Endodermal cell (in vitro differentiated cells): ENCODE results near the gene FOXP4. TPM values are rescaled to one million over a fixed set of nuclear protein-coding genes. Genes with fewer than 3 reads are reported as not detected.

Source experiments
- DNase-seq: peaks from one replicate; pipeline ENCODE4 v3.0.0-alpha.2; 2017
- H3K27ac ChIP-seq: 2 replicates; pipeline ENCODE4 v1.5.1; 2013; ENCODE audit warnings: mild to moderate bottlenecking, low read depth, low read length, moderate library complexity
- H3K27me3 ChIP-seq: 2 replicates; pipeline ENCODE4 v1.6.1; 2013; ENCODE audit warnings: mild to moderate bottlenecking, low read length, moderate library complexity; ENCODE audit not compliant: insufficient read depth, control insufficient read depth, poor library complexity, severe bottlenecking
- H3K36me3 ChIP-seq: 2 replicates; pipeline ENCODE4 v1.7.0; 2013; ENCODE audit warnings: mild to moderate bottlenecking, low read length, moderate library complexity; ENCODE audit not compliant: control insufficient read depth, insufficient read depth
- H3K4me1 ChIP-seq: one replicate; pipeline ENCODE4 v1.7.0; 2013; ENCODE audit warnings: low read length; ENCODE audit not compliant: control insufficient read depth, insufficient read depth
- H3K4me3 ChIP-seq: 2 replicates; pipeline ENCODE4 v1.5.1; 2013; ENCODE audit warnings: mild to moderate bottlenecking, low read length, moderate library complexity
- H3K9ac ChIP-seq: 2 replicates; pipeline ENCODE4 v1.6.1; 2013; ENCODE audit warnings: mild to moderate bottlenecking, low read length, moderate library complexity; ENCODE audit not compliant: poor library complexity, severe bottlenecking; ENCODE audit errors: extremely low read depth
- H3K9me3 ChIP-seq: 2 replicates; pipeline ENCODE4 v1.6.1; 2013; ENCODE audit warnings: mild to moderate bottlenecking, low read length, moderate library complexity; ENCODE audit not compliant: control insufficient read depth
- H3K27ac Mint-ChIP-seq: 2 replicates; pipeline ENCODE4 v1.8.0; 2020; ENCODE audit warnings: mixed read lengths
- H3K27me3 Mint-ChIP-seq: 2 replicates; pipeline ENCODE4 v1.8.0; 2021; ENCODE audit warnings: mild to moderate bottlenecking, mixed read lengths; ENCODE audit not compliant: insufficient read depth
- H3K36me3 Mint-ChIP-seq: 2 replicates; pipeline ENCODE4 v1.8.0; 2020; ENCODE audit warnings: low read depth, mixed read lengths
- H3K4me1 Mint-ChIP-seq: 2 replicates; pipeline ENCODE4 v1.8.0; 2020; ENCODE audit warnings: mixed read lengths
- H3K4me3 Mint-ChIP-seq: 2 replicates; pipeline ENCODE4 v1.8.0; 2020; ENCODE audit warnings: mild to moderate bottlenecking, moderate library complexity, mixed read lengths
- H3K9me3 Mint-ChIP-seq: 2 replicates; pipeline ENCODE4 v1.8.0; 2020; ENCODE audit warnings: mild to moderate bottlenecking, mixed read lengths
- CTCF ChIP-seq: fragments of 200-600 bp; sonication (generic); conservative IDR thresholded peaks from 2 replicates; pipeline ENCODE4 v1.5.0; 2021; ENCODE audit warnings: antibody characterized with exemption, mild to moderate bottlenecking
- WGBS, 2 experiments: methylation state at CpG; one replicate each; pipeline versions ENCODE4 v1.1.5 to v1.1.7; 2013; ENCODE audit warnings: missing lambda C conversion rate in 2 of 2, mixed read lengths in 1 of 2; ENCODE audit not compliant: insufficient coverage in 1 of 2, insufficient read length in 1 of 2; 5-methylcytosine and 5-hydroxymethylcytosine counted together
- total RNA-seq, 2 donors: library from RNA; stranded (reverse); fragmentation: NEBNext Ultra II Directional in 1 of 2; extraction: Animal tissue kit (Norgen Biotek cat#: 25700) in 1 of 2; gene quantifications; 2 replicates in 1 of 2; 3 replicates in 1 of 2; pipeline ENCODE4 v1.2.1, GENCODE V29; 2021

FOXP4 gene
- total RNA-seq, 2 donors from 2014 or later, result 44.4 to 47.7 TPM

- H3K4me1 ChIP-seq, result peaks cover 4% of the 10 kb centered on the region
- DNase-seq, result peak; percentile 94
- Mint-ChIP-seq H3K4me1 (peaks cover 8% of the 10 kb centered on the region), H3K9me3 (no peaks in the 10 kb centered on the region), H3K27ac (no peak overlapping the region), H3K36me3 (peaks cover 7% of the 10 kb centered on the region), H3K4me3 (peak overlapping the region; percentile 50), H3K27me3 (no peaks in the 10 kb centered on the region)
- no peak overlapping the region for H3K27ac ChIP-seq
- no peaks in the 10 kb centered on the region for H3K27me3 ChIP-seq
- WGBS, 2 experiments, result 16 to 23% methylated on average over 10 to 20 of the region's 20 CpGs
- H3K9me3 ChIP-seq, result no peaks in the 10 kb centered on the region
- H3K9ac ChIP-seq, result no peak overlapping the region
- H3K4me3 ChIP-seq, result peak overlapping the region; percentile 80
- peak; percentile 97 for TF ChIP-seq CTCF
- H3K36me3 ChIP-seq, result no peaks in the 10 kb centered on the region
Measured at GRCh38 chr6:41602864-41603608, 56.9 kb downstream of the FOXP4 start.

- H3K36me3 Mint-ChIP-seq, result peaks cover 3% of the 10 kb centered on the region
- no peak for DNase-seq
- no peak overlapping the region for H3K9ac ChIP-seq
- WGBS, 2 experiments, result 85% methylated on average over 5 of the region's 5 CpGs; no CpG with 5 or more reads in 1 of the 2 experiments
- no peak for TF ChIP-seq CTCF
- no peaks in the 10 kb centered on the region for H3K27me3 ChIP-seq
- H3K4me3 ChIP-seq, result no peak overlapping the region
- H3K27ac ChIP-seq, result no peak overlapping the region
- H3K4me1 ChIP-seq, result peaks cover 4% of the 10 kb centered on the region
- no peaks in the 10 kb centered on the region for H3K9me3 Mint-ChIP-seq
- no peaks in the 10 kb centered on the region for H3K27me3 Mint-ChIP-seq
- H3K27ac Mint-ChIP-seq, result no peak overlapping the region
- no peaks in the 10 kb centered on the region for H3K9me3 ChIP-seq
- no peak overlapping the region for H3K4me3 Mint-ChIP-seq
- peaks cover 8% of the 10 kb centered on the region for H3K4me1 Mint-ChIP-seq
- H3K36me3 ChIP-seq, result no peaks in the 10 kb centered on the region
Measured at GRCh38 chr6:41604006-41604405, 57.8 kb downstream of the FOXP4 start.

- no peaks in the 10 kb centered on the region for H3K27me3 Mint-ChIP-seq
- H3K4me3 ChIP-seq, result no peak overlapping the region
- H3K9me3 ChIP-seq, result no peaks in the 10 kb centered on the region
- no peaks in the 10 kb centered on the region for H3K27me3 ChIP-seq
- 89 to 100% methylated on average over 3 of the region's 3 CpGs for WGBS, 2 experiments
- no peak overlapping the region for H3K9ac ChIP-seq
- H3K4me3 Mint-ChIP-seq, result no peak overlapping the region
- peaks cover 8% of the 10 kb centered on the region for H3K4me1 Mint-ChIP-seq
- no peak overlapping the region for H3K27ac Mint-ChIP-seq
- no peak for TF ChIP-seq CTCF
- no peak for DNase-seq
- peaks cover 3% of the 10 kb centered on the region for H3K36me3 Mint-ChIP-seq
- H3K4me1 ChIP-seq, result peaks cover 4% of the 10 kb centered on the region
- H3K9me3 Mint-ChIP-seq, result no peaks in the 10 kb centered on the region
- no peaks in the 10 kb centered on the region for H3K36me3 ChIP-seq
- H3K27ac ChIP-seq, result no peak overlapping the region
Measured at GRCh38 chr6:41605649-41606048, 59.5 kb downstream of the FOXP4 start.
